Right ventricle myocardium superior (tissue), 1 donor: ENCODE data around the gene PEX26. TPM values are rescaled to one million over a fixed set of nuclear protein-coding genes. Genes with fewer than 3 reads are reported as not detected.
"Not testable (repeated sequence)": the region's sequence is repeated elsewhere in the genome, so short reads cannot be mapped to it uniquely, and the experiment has no call there.

Source experiments
- ATAC-seq: fragments of 200-7000 bp; cut with Tn5 transposase; one replicate; pipeline ENCODE4 v1.9.1; 2020; ENCODE audit warnings: mild to moderate bottlenecking; ENCODE audit not compliant: poor library complexity
- DNase-seq: peaks from one replicate; pipeline ENCODE4 v3.0.0-alpha.2; 2020
- intact Hi-C: fragments of 100-400 bp; cut with DNase I; formaldehyde crosslinking; loops from one replicate; pipeline ENCODE4 v1.11.2; 2022
- total RNA-seq: library from RNA; stranded (reverse); fragmentation: NEBNext Ultra II Directional; extraction: Animal tissue kit (Norgen Biotek cat#: 25700); gene quantifications from one replicate; pipeline ENCODE4 v1.2.1, GENCODE V29; 2021
- donor health status: DM: no; HTN: yes; CAD: no; lungs with severe emphysema.

PEX26 gene
- total RNA-seq, 1 donor from 2014 or later = 20.3 TPM

GRCh38 chr22:18130699-18131429 lies 53.1 kb downstream of the PEX26 start:
- ATAC-seq (no peak), DNase-seq (peak; percentile 40)
- intact Hi-C loops = no loop called here

GRCh38 chr22:18133452-18133851 lies 55.7 kb downstream of the PEX26 start:
- intact Hi-C loops = no loop called here
- DNase-seq (no peak), ATAC-seq (peak; percentile 82)

GRCh38 chr22:18136563-18137320 lies 59.0 kb downstream of the PEX26 start:
- DNase-seq = no peak

GRCh38 chr22:18141004-18141403 lies 63.2 kb downstream of the PEX26 start:
- DNase-seq, ATAC-seq, intact Hi-C loops: not testable (repeated sequence)

More at GRCh38 chr22:18136563-18137320, 59.0 kb downstream of the PEX26 start:
- intact Hi-C loops = no loop called here
- ATAC-seq = no peak

- no peak for DNase-seq
- intact Hi-C loops = no loop called here
- ATAC-seq = no peak
Observed at GRCh38 chr22:18144105-18144504, 66.3 kb downstream of the PEX26 start.

- intact Hi-C loops = no loop called here
- DNase-seq (no peak), ATAC-seq (no peak)
Observed at GRCh38 chr22:18145676-18146388, 68.0 kb downstream of the PEX26 start.

GRCh38 chr22:18146389-18146753 lies 68.6 kb downstream of the PEX26 start:
- intact Hi-C loops = no loop called here
- ATAC-seq (no peak), DNase-seq (no peak)

- no peak for ATAC-seq
- intact Hi-C loops = no loop called here
- no peak for DNase-seq
Observed at GRCh38 chr22:18147791-18148190, 70.0 kb downstream of the PEX26 start.

GRCh38 chr22:18148293-18148965 lies 70.6 kb downstream of the PEX26 start:
- DNase-seq (no peak), ATAC-seq (no peak)
- intact Hi-C loops = no loop called here

- ATAC-seq = no peak
- intact Hi-C loops = no loop called here
- no peak for DNase-seq
Observed at GRCh38 chr22:18152519-18152918, 74.7 kb downstream of the PEX26 start.

- DNase-seq = no peak
- no peak for ATAC-seq
- intact Hi-C loops = no loop called here
Observed at GRCh38 chr22:18154821-18155390, 77.1 kb downstream of the PEX26 start.

Other genes starting within 250 kb of the PEX26 start
- 78.9 TPM for gene MICAL3, start 53.4 kb upstream of the PEX26 start, total RNA-seq
- 247 TPM for gene TUBA8, start 32.8 kb downstream of the PEX26 start, total RNA-seq
- gene USP18, start 72.2 kb downstream of the PEX26 start, total RNA-seq = 1.6 TPM